A549 (cell line): ENCODE measurements around the gene MALRD1. TPM values are rescaled to one million over a fixed set of nuclear protein-coding genes. Genes with fewer than 3 reads are reported as not detected.

ENCODE experiments used
- ATAC-seq, 2 experiments: fragments of 200-7000 bp in 1 of 2; fragments of >200 bp in 1 of 2; cut with Nextera tagmentation in 1 of 2; cut with Tn5 transposase in 1 of 2; 3 replicates each; pipeline versions ENCODE4 v1.8.0 to v1.9.1; 2018 to 2020; ENCODE audit warnings: mild to moderate bottlenecking in 1 of 2, moderate library complexity in 1 of 2
- CTCF ChIA-PET: fragments of 300-600 bp; sonication (Branson Sonifier 250); formaldehyde crosslinking; extraction: SDS; loops from one replicate; lab custom pipeline; 2021; ENCODE audit warnings: antibody characterized with exemption, inconsistent platforms; lab: Yijun Ruan, JAX
- POLR2A ChIA-PET: fragments of 350-600 bp; formaldehyde crosslinking; extraction: SDS; loops from one replicate; lab custom pipeline; 2021; ENCODE audit warnings: antibody characterized with exemption, inconsistent platforms; lab: Yijun Ruan, JAX
- DNase-seq, 2 experiments: peaks; one replicate each; pipeline versions ENCODE4 v3.0.0 to v3.0.0-alpha.2; 2011 to 2016; ENCODE audit warnings: low read depth in 1 of 2, low spot score in 1 of 2
- FAIRE-seq: peaks from 2 replicates; lab custom pipeline; 2011; peaks lifted over from hg19 to GRCh38; lab: Jason Lieb, UNC
- H3K27ac ChIP-seq, 2 experiments: fragments of >200 bp; sonication (Bioruptor Twin); formaldehyde crosslinking; 3 replicates each; pipeline ENCODE4 v1.5.1; 2016 to 2017
- H3K4me1 ChIP-seq: fragments of >200 bp; sonication (Bioruptor Twin); formaldehyde crosslinking; 3 replicates; pipeline ENCODE4 v1.6.1; 2016
- H3K4me2 ChIP-seq: fragments of >200 bp; sonication (Bioruptor Twin); formaldehyde crosslinking; 3 replicates; pipeline ENCODE4 v1.6.1; 2016
- H3K4me3 ChIP-seq: fragments of >200 bp; sonication (Bioruptor Twin); formaldehyde crosslinking; 3 replicates; pipeline ENCODE4 v1.5.1; 2016
- H3K9me3 ChIP-seq: fragments of >200 bp; sonication (Bioruptor Twin); formaldehyde crosslinking; 3 replicates; pipeline ENCODE4 v1.6.1; 2016
- EHF ChIP-seq: fragments of 250-450 bp; sonication (Bioruptor Pico); IDR thresholded peaks from 2 replicates; pipeline ENCODE4 v1.5.0; 2020; ENCODE audit warnings: mild to moderate bottlenecking
- FOXS1 ChIP-seq: fragments of 250-450 bp; sonication (Bioruptor Pico); IDR thresholded peaks from 2 replicates; pipeline ENCODE4 v1.5.0; 2020; ENCODE audit warnings: mild to moderate bottlenecking, moderate library complexity
- HMGXB4 ChIP-seq: fragments of 250-450 bp; sonication (Bioruptor Pico); IDR thresholded peaks from 2 replicates; pipeline ENCODE4 v1.5.0; 2021; ENCODE audit warnings: mild to moderate bottlenecking, moderate library complexity, borderline replicate concordance
- HOXA7 ChIP-seq: fragments of 250-450 bp; sonication (Bioruptor Pico); IDR thresholded peaks from 2 replicates; pipeline ENCODE4 v1.5.0; 2020; ENCODE audit warnings: mild to moderate bottlenecking, moderate library complexity
- HOXB5 ChIP-seq: fragments of 250-450 bp; sonication (Bioruptor Pico); IDR thresholded peaks from 2 replicates; pipeline ENCODE4 v1.5.0; 2020; ENCODE audit warnings: mild to moderate bottlenecking, moderate library complexity
- JUN ChIP-seq, 2 experiments: fragments of >200 bp; sonication (Bioruptor Twin); formaldehyde crosslinking; IDR thresholded peaks; 2 replicates in 1 of 2; 3 replicates in 1 of 2; pipeline ENCODE4 v1.6.1; 2016 to 2017
- JUNB ChIP-seq: fragments of >200 bp; sonication (Bioruptor Twin); formaldehyde crosslinking; IDR thresholded peaks from 2 replicates; pipeline ENCODE4 v1.6.1; 2016
- KDM1A ChIP-seq: fragments of 200-600 bp; sonication (generic); IDR thresholded peaks from 2 replicates; pipeline ENCODE4 v1.6.1; 2016; ENCODE audit warnings: low read depth, mild to moderate bottlenecking
- NPAS2 ChIP-seq: fragments of 250-450 bp; sonication (Bioruptor Pico); IDR thresholded peaks from 2 replicates; pipeline ENCODE4 v1.8.0; 2022; ENCODE audit warnings: mild to moderate bottlenecking, moderate library complexity, borderline replicate concordance
- RAD21 ChIP-seq, 2 experiments: fragments of >200 bp in 1 of 2; sonication (Bioruptor Twin) in 1 of 2; formaldehyde crosslinking in 1 of 2; IDR thresholded peaks in 1 of 2; conservative IDR thresholded peaks in 1 of 2; 2 replicates in 1 of 2; 3 replicates in 1 of 2; pipeline ENCODE4 v1.6.1; 2012 to 2018; ENCODE audit warnings: inconsistent platforms in 1 of 2
- RARB ChIP-seq: fragments of 250-450 bp; sonication (Bioruptor Pico); IDR thresholded peaks from 2 replicates; pipeline ENCODE4 v1.8.0; 2021; ENCODE audit warnings: mild to moderate bottlenecking, moderate library complexity
- RFX5 ChIP-seq: fragments of 450-650 bp; IDR thresholded peaks from 2 replicates; pipeline ENCODE4 v1.7.1; 2014; ENCODE audit warnings: antibody characterized with exemption, mild to moderate bottlenecking, moderate library complexity
- RNF2 ChIP-seq: fragments of 200-600 bp; sonication (generic); IDR thresholded peaks from 2 replicates; pipeline ENCODE4 v1.6.1; 2016; ENCODE audit warnings: low read depth, mild to moderate bottlenecking, antibody characterized with exemption, moderate library complexity, borderline replicate concordance
- ZNF302 ChIP-seq: fragments of 250-450 bp; sonication (Bioruptor Pico); IDR thresholded peaks from 2 replicates; pipeline ENCODE4 v1.9.0; 2021; ENCODE audit warnings: inconsistent platforms, mild to moderate bottlenecking, moderate library complexity
- ZSCAN20 ChIP-seq: fragments of 250-450 bp; sonication (Bioruptor Pico); IDR thresholded peaks from 2 replicates; pipeline ENCODE4 v1.8.0; 2022; ENCODE audit warnings: mild to moderate bottlenecking, moderate library complexity
- WGBS: methylation state at CpG from one replicate; pipeline ENCODE4 v1.1.6; 2017; ENCODE audit errors: missing lambda C conversion rate; 5-methylcytosine and 5-hydroxymethylcytosine counted together
- polyA plus RNA-seq, 4 experiments: library from polyadenylated mRNA; depleted of rRNA in 3 of 4; stranded (reverse); fragments of >200 nt; fragmentation: RNase III in 1 of 4; extraction: RNeasy Plus Mini Kit Qiagen cat#74134 plus additional on column Dnase treatment in 1 of 4; gene quantifications; 2 replicates in 3 of 4; 3 replicates in 1 of 4; pipeline ENCODE4 v1.2.3, GENCODE V29; 2011 to 2017
- TF ChIP-seq, protein P1 (sequence below): fragments of 200-600 bp; sonication (generic); IDR thresholded peaks from 2 replicates; pipeline ENCODE4 v1.6.1; 2016; ENCODE audit warnings: antibody characterized with exemption, mild to moderate bottlenecking, moderate library complexity
- TF ChIP-seq, protein P2 (sequence below): IDR thresholded peaks from 2 replicates; pipeline ENCODE4 v1.6.1; 2012
- TF ChIP-seq, protein P3 (sequence below): fragments of 250-450 bp; sonication (Bioruptor Pico); IDR thresholded peaks from 2 replicates; pipeline ENCODE4 v1.5.0; 2020; ENCODE audit warnings: low read depth, mild to moderate bottlenecking, moderate library complexity
- TF ChIP-seq, protein P4 (sequence below): IDR thresholded peaks from 2 replicates; pipeline ENCODE4 v1.6.1; 2012
- TF ChIP-seq, protein P5 (sequence below): fragments of 150-350 bp; IDR thresholded peaks from 2 replicates; pipeline ENCODE4 v1.6.1; 2014; ENCODE audit warnings: low read depth, mild to moderate bottlenecking, low read length
- TF ChIP-seq, protein P6 (sequence below): fragments of 450-650 bp; IDR thresholded peaks from 2 replicates; pipeline ENCODE4 v1.6.1; 2014; ENCODE audit warnings: antibody characterized with exemption

The MALRD1 gene
- polyA plus RNA-seq, 2 of the 4 experiments (the other 2 are of a cell fraction), result not detected

DNA sequence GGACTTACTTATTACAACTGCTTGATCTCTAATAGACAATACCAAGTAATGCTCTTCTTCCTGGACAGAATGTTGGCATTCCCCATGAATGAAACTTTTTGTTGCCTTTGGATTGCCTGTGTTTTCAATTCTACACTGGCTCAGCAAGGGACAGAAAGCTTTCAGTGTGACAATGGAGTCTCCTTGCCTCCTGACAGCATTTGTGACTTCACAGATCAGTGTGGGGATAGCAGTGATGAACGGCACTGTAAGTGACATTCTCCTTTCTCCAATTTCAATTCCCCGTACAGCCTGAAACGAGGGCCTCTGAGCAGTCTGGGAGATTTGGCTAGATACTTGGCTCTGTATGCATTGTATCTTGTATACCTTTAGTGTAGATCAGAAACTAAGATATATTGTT, 290 bp downstream of the MALRD1 start (continued):
- TF ChIP-seq ZSCAN20, result no peak

- WGBS, result 74% methylated on average over 2 of the region's 2 CpGs
- H3K9me3 ChIP-seq, result no peaks in the 10 kb centered on the region
- CTCF ChIA-PET, result interaction anchor here (0.6 kb wide), 1 partner anchor 891 kb away, joined by 3 read pairs; no protein-coding TSS in a partner anchor
- ATAC-seq, result no peak
- TF ChIP-seq, protein P1, sequence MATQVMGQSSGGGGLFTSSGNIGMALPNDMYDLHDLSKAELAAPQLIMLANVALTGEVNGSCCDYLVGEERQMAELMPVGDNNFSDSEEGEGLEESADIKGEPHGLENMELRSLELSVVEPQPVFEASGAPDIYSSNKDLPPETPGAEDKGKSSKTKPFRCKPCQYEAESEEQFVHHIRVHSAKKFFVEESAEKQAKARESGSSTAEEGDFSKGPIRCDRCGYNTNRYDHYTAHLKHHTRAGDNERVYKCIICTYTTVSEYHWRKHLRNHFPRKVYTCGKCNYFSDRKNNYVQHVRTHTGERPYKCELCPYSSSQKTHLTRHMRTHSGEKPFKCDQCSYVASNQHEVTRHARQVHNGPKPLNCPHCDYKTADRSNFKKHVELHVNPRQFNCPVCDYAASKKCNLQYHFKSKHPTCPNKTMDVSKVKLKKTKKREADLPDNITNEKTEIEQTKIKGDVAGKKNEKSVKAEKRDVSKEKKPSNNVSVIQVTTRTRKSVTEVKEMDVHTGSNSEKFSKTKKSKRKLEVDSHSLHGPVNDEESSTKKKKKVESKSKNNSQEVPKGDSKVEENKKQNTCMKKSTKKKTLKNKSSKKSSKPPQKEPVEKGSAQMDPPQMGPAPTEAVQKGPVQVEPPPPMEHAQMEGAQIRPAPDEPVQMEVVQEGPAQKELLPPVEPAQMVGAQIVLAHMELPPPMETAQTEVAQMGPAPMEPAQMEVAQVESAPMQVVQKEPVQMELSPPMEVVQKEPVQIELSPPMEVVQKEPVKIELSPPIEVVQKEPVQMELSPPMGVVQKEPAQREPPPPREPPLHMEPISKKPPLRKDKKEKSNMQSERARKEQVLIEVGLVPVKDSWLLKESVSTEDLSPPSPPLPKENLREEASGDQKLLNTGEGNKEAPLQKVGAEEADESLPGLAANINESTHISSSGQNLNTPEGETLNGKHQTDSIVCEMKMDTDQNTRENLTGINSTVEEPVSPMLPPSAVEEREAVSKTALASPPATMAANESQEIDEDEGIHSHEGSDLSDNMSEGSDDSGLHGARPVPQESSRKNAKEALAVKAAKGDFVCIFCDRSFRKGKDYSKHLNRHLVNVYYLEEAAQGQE, result no peak
- no peak for TF ChIP-seq HOXB5
- TF ChIP-seq HOXA7, result no peak
- TF ChIP-seq, protein P2, sequence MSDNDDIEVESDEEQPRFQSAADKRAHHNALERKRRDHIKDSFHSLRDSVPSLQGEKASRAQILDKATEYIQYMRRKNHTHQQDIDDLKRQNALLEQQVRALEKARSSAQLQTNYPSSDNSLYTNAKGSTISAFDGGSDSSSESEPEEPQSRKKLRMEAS, result no peak
- TF ChIP-seq, protein P3, sequence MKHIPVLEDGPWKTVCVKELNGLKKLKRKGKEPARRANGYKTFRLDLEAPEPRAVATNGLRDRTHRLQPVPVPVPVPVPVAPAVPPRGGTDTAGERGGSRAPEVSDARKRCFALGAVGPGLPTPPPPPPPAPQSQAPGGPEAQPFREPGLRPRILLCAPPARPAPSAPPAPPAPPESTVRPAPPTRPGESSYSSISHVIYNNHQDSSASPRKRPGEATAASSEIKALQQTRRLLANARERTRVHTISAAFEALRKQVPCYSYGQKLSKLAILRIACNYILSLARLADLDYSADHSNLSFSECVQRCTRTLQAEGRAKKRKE (CRISPR knock-in tag), result no peak
- TF ChIP-seq FOXS1, result no peak
- no peak for TF ChIP-seq RNF2
- no peak for TF ChIP-seq JUN (IDR thresholded peaks at IDR 0.05)
- TF ChIP-seq RARB (CRISPR knock-in tag), result no peak
- TF ChIP-seq EHF (CRISPR knock-in tag), result no peak
- TF ChIP-seq ZNF302, result no peak
- no peak for TF ChIP-seq RAD21 (conservative IDR thresholded peaks at IDR 0.05 in 1 of 2, IDR thresholded peaks at IDR 0.05 in 1 of 2)
- TF ChIP-seq, protein P4, sequence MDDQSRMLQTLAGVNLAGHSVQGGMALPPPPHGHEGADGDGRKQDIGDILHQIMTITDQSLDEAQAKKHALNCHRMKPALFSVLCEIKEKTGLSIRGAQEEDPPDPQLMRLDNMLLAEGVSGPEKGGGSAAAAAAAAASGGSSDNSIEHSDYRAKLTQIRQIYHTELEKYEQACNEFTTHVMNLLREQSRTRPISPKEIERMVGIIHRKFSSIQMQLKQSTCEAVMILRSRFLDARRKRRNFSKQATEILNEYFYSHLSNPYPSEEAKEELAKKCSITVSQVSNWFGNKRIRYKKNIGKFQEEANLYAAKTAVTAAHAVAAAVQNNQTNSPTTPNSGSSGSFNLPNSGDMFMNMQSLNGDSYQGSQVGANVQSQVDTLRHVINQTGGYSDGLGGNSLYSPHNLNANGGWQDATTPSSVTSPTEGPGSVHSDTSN, result no peak
- TF ChIP-seq, all 56 proteins: peak for 0
- POLR2A ChIA-PET, result no interaction called here
- DNase-seq (no peak), FAIRE-seq (no peak)
- H3K27ac ChIP-seq, result no peak overlapping the region
- H3K4me1 ChIP-seq, result no peaks in the 10 kb centered on the region
- H3K4me3 ChIP-seq, result no peak overlapping the region
- H3K4me2 ChIP-seq, result no peak overlapping the region
Measured at GRCh38 chr10:19049567-19049966, 966 bp downstream of the MALRD1 start.

- ChIA-PET POLR2A (no interaction called here), CTCF (interaction anchor here (0.6 kb wide), 1 partner anchor 8 kb away, joined by 3 read pairs; no protein-coding TSS in a partner anchor)
- ATAC-seq, result no peak
- Histone ChIP-seq H3K4me3 (no peak overlapping the region), H3K27ac (no peak overlapping the region), H3K4me2 (no peak overlapping the region), H3K9me3 (no peaks in the 10 kb centered on the region), H3K4me1 (no peaks in the 10 kb centered on the region)
- WGBS, result 50% methylated on average over 5 of the region's 5 CpGs
- no peak for FAIRE-seq
- TF ChIP-seq ZNF302, result no peak
- no peak for DNase-seq
Measured at GRCh38 chr10:19054289-19054835, 5.8 kb downstream of the MALRD1 start.

DNA sequence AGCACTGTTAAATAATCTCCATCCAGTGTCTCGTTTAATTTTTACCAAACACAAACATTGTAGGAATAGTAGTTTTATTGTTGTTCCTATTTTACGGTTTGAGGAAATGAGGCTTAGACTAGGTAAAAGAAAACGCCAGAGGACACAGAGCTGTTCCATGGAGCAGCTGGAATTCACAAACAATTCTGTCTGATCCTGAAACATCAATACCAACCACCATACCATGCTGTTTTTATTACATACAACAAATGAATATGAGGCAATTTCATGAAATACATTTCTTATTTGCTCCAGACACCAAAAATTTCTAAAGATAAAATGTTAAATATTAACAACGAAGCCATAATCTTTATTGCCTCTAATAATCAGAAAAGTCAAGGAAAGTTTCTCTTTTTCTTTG, 9.4 kb downstream of the MALRD1 start:
- no peak overlapping the region for H3K4me2 ChIP-seq
- POLR2A ChIA-PET, result no interaction called here
- ATAC-seq (no peak), DNase-seq (no peak), FAIRE-seq (no peak)
- TF ChIP-seq HMGXB4 (no peak), NPAS2 (no peak), KDM1A (no peak), RFX5 (no peak), JUNB (no peak)
- TF ChIP-seq, protein P5, sequence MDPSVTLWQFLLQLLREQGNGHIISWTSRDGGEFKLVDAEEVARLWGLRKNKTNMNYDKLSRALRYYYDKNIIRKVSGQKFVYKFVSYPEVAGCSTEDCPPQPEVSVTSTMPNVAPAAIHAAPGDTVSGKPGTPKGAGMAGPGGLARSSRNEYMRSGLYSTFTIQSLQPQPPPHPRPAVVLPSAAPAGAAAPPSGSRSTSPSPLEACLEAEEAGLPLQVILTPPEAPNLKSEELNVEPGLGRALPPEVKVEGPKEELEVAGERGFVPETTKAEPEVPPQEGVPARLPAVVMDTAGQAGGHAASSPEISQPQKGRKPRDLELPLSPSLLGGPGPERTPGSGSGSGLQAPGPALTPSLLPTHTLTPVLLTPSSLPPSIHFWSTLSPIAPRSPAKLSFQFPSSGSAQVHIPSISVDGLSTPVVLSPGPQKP, result no peak
- TF ChIP-seq, protein P6, sequence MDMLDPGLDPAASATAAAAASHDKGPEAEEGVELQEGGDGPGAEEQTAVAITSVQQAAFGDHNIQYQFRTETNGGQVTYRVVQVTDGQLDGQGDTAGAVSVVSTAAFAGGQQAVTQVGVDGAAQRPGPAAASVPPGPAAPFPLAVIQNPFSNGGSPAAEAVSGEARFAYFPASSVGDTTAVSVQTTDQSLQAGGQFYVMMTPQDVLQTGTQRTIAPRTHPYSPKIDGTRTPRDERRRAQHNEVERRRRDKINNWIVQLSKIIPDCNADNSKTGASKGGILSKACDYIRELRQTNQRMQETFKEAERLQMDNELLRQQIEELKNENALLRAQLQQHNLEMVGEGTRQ, result no peak
- H3K4me1 ChIP-seq, result no peaks in the 10 kb centered on the region
- CTCF ChIA-PET, result no interaction called here
- WGBS, result 14% methylated on average over 4 of the region's 4 CpGs
- no peak overlapping the region for H3K27ac ChIP-seq
- no peak overlapping the region for H3K4me3 ChIP-seq
- no peaks in the 10 kb centered on the region for H3K9me3 ChIP-seq
